RWPE2 (cell line): Measurements from ENCODE around the gene PRR23E.

Experiments
- ATAC-seq: fragments of 200-7000 bp; cut with Tn5 transposase; 3 replicates; pipeline ENCODE4 v1.9.1; 2021; ENCODE audit warnings: low read depth
- DNase-seq: peaks from one replicate; pipeline ENCODE4 v3.0.0-alpha.2; 2020; ENCODE audit warnings: low spot score
- H3K27ac ChIP-seq: fragments of 450-650 bp; 2 replicates; pipeline ENCODE4 v1.5.1; 2017; ENCODE audit warnings: mild to moderate bottlenecking; ENCODE audit not compliant: poor library complexity, severe bottlenecking
- H3K27me3 ChIP-seq: fragments of 250-450 bp; sonication (Bioruptor Pico); 2 replicates; pipeline ENCODE4 v1.5.1; 2021; ENCODE audit warnings: mild to moderate bottlenecking, moderate library complexity; ENCODE audit not compliant: insufficient read depth, poor library complexity, severe bottlenecking
- H3K36me3 ChIP-seq: fragments of 250-450 bp; sonication (Bioruptor Pico); 2 replicates; pipeline ENCODE4 v1.5.1; 2020; ENCODE audit warnings: low read depth, mild to moderate bottlenecking, moderate library complexity
- H3K4me1 ChIP-seq: fragments of 250-450 bp; sonication (Bioruptor Pico); 2 replicates; pipeline ENCODE4 v1.5.1; 2021; ENCODE audit warnings: mild to moderate bottlenecking, moderate library complexity; ENCODE audit not compliant: insufficient read depth, poor library complexity, severe bottlenecking
- H3K4me3 ChIP-seq: fragments of 250-450 bp; sonication (Bioruptor Pico); 2 replicates; pipeline ENCODE4 v1.5.1; 2021; ENCODE audit warnings: mild to moderate bottlenecking, moderate library complexity; ENCODE audit not compliant: severe bottlenecking
- H3K9me3 ChIP-seq: fragments of 250-450 bp; sonication (Bioruptor Pico); 2 replicates; pipeline ENCODE4 v1.5.1; 2021; ENCODE audit warnings: mild to moderate bottlenecking, moderate library complexity; ENCODE audit not compliant: severe bottlenecking
- TF ChIP-seq, protein P1 (sequence below): fragments of 450-650 bp; IDR thresholded peaks from one replicate; pipeline ENCODE4 v1.5.1; 2017; ENCODE audit warnings: mild to moderate bottlenecking, moderate library complexity; ENCODE audit not compliant: poor library complexity, severe bottlenecking

PRR23E gene

GRCh38 chr3:127162947-127163645 is 29.8 kb upstream of the PRR23E start:
- H3K27me3 ChIP-seq = peaks cover 6% of the 10 kb centered on the region
- ATAC-seq (no peak), DNase-seq (no peak)
- H3K9me3 ChIP-seq = no peaks in the 10 kb centered on the region
- TF ChIP-seq, protein P1, sequence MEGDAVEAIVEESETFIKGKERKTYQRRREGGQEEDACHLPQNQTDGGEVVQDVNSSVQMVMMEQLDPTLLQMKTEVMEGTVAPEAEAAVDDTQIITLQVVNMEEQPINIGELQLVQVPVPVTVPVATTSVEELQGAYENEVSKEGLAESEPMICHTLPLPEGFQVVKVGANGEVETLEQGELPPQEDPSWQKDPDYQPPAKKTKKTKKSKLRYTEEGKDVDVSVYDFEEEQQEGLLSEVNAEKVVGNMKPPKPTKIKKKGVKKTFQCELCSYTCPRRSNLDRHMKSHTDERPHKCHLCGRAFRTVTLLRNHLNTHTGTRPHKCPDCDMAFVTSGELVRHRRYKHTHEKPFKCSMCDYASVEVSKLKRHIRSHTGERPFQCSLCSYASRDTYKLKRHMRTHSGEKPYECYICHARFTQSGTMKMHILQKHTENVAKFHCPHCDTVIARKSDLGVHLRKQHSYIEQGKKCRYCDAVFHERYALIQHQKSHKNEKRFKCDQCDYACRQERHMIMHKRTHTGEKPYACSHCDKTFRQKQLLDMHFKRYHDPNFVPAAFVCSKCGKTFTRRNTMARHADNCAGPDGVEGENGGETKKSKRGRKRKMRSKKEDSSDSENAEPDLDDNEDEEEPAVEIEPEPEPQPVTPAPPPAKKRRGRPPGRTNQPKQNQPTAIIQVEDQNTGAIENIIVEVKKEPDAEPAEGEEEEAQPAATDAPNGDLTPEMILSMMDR = no peak
- H3K36me3 ChIP-seq = no peaks in the 10 kb centered on the region
- no peaks in the 10 kb centered on the region for H3K4me1 ChIP-seq
- no peak overlapping the region for H3K4me3 ChIP-seq
- H3K27ac ChIP-seq = no peak overlapping the region

DNA sequence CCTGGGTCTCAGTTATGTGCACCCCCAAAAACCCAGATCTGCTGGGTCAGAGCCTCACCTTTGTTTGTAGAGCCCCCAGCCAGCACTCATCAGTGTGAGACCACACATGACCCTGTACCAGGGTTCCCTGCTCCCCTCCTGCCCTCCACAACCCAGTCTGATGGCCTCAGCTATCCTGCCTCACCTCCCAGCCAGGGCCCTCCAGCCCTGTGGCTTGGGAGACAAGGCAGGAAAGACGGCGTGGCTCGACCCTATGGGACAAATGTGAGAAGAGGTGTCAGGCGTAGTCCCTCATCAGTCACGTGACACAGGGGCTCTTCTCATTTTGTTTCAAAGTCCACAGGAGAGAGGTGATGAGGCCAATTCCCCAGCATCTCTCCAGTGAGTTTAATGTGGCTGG is 28.3 kb upstream of the PRR23E start:
- Histone ChIP-seq H3K36me3 (no peaks in the 10 kb centered on the region), H3K27me3 (peaks cover 5% of the 10 kb centered on the region), H3K27ac (no peak overlapping the region), H3K4me3 (no peak overlapping the region), H3K4me1 (no peaks in the 10 kb centered on the region), H3K9me3 (no peaks in the 10 kb centered on the region)
- no peak for DNase-seq
- no peak for ATAC-seq
- TF ChIP-seq, protein P1 = no peak

- TF ChIP-seq, protein P1 = no peak
- ATAC-seq (no peak), DNase-seq (no peak)
- no peaks in the 10 kb centered on the region for H3K36me3 ChIP-seq
- no peaks in the 10 kb centered on the region for H3K9me3 ChIP-seq
- no peak overlapping the region for H3K4me3 ChIP-seq
- peaks cover 5% of the 10 kb centered on the region for H3K27me3 ChIP-seq
- no peak overlapping the region for H3K27ac ChIP-seq
- no peaks in the 10 kb centered on the region for H3K4me1 ChIP-seq
Measured at GRCh38 chr3:127165036-127165435, 27.9 kb upstream of the PRR23E start.

GRCh38 chr3:127165694-127166485 is 27.0 kb upstream of the PRR23E start:
- ATAC-seq (no peak), DNase-seq (no peak)
- Histone ChIP-seq H3K4me1 (peaks cover under 1% of the 10 kb centered on the region), H3K9me3 (no peaks in the 10 kb centered on the region), H3K27ac (no peak overlapping the region), H3K27me3 (peaks cover 5% of the 10 kb centered on the region), H3K36me3 (no peaks in the 10 kb centered on the region), H3K4me3 (no peak overlapping the region)
- TF ChIP-seq, protein P1 = no peak
